Activated naive CD8-positive, alpha-beta T cell (primary cell): ENCODE data around the gene FBXW11.

ENCODE experiments used
- H3K27ac Mint-ChIP-seq: one replicate; pipeline ENCODE4 v1.8.0; 2021; ENCODE audit warnings: mixed read lengths
- H3K27me3 Mint-ChIP-seq: one replicate; pipeline ENCODE4 v1.8.0; 2021; ENCODE audit warnings: mixed read lengths
- H3K36me3 Mint-ChIP-seq: one replicate; pipeline ENCODE4 v1.8.0; 2021; ENCODE audit warnings: mixed read lengths
- H3K4me1 Mint-ChIP-seq: one replicate; pipeline ENCODE4 v1.8.0; 2021; ENCODE audit warnings: low read depth, mixed read lengths
- H3K4me3 Mint-ChIP-seq: one replicate; pipeline ENCODE4 v1.8.0; 2021; ENCODE audit warnings: mild to moderate bottlenecking, mixed read lengths
- H3K9me3 Mint-ChIP-seq: one replicate; pipeline ENCODE4 v1.8.0; 2021; ENCODE audit warnings: low read depth, mixed read lengths

Gene FBXW11

GRCh38 chr5:172004824-172005237, 1.6 kb downstream of the FBXW11 start:
- peaks cover 76% of the 10 kb centered on the region for H3K4me1 Mint-ChIP-seq
- no peaks in the 10 kb centered on the region for H3K9me3 Mint-ChIP-seq
- H3K4me3 Mint-ChIP-seq = peak overlapping the region; percentile 93
- H3K27ac Mint-ChIP-seq = peak overlapping the region; percentile 95
- H3K36me3 Mint-ChIP-seq = peaks cover 3% of the 10 kb centered on the region
- H3K27me3 Mint-ChIP-seq = no peaks in the 10 kb centered on the region

DNA sequence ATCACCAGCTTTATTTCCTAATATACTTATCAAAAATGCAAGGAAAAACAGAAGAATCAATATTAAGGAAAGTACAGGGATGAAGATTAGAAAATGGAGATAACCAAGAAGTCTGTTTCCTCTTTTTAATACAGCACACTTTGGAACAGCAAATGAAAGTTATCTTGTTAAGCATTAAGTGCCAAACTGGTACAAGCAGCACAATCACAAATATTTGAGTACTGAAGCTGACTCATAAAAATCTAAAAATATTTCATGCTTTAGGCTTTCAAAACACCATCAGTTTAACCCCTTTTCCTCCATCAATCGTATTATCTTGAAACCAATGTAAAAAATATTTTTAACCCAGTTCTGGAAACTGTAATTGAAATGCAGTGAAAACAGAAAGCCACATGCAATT, 2.7 kb downstream of the FBXW11 start:
- H3K27me3 Mint-ChIP-seq = no peaks in the 10 kb centered on the region
- H3K27ac Mint-ChIP-seq = peak overlapping the region; percentile 55
- no peaks in the 10 kb centered on the region for H3K9me3 Mint-ChIP-seq
- peaks cover 3% of the 10 kb centered on the region for H3K36me3 Mint-ChIP-seq
- H3K4me3 Mint-ChIP-seq = peak overlapping the region; percentile 61
- peaks cover 82% of the 10 kb centered on the region for H3K4me1 Mint-ChIP-seq

DNA sequence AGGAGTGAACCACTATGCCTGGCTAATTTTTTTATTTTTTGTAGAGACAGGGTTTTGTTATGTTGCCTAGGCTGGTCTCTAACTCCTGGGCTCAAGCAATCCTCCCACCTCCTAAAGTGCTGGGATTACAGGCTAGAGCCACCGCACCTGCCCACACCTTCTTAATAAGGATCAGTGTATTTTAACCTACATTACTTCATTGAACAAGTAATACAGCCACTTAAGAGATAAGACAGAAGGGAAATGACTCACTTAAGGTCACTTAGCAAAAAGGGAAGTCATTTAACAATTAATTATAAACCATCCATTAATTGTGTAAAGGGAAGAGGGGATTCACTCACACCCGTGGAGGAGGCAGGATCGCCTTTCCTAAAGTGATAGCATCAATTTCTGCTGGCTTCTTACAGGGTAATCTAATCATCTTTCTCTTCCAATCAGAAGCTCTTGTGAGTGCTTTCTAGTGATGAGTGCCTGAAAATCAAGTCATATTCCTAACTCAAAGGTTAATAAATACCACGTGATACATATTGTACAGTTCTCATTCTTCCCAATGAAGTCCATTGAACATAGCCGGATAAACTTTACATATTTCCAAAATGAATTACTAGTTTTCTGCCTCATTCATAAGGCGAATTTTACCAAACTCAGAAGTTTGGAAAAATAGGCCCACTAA, 3.5 kb downstream of the FBXW11 start:
- H3K4me1 Mint-ChIP-seq = peaks cover 78% of the 10 kb centered on the region
- H3K4me3 Mint-ChIP-seq = peak overlapping the region; percentile 61
- peaks cover 3% of the 10 kb centered on the region for H3K36me3 Mint-ChIP-seq
- no peaks in the 10 kb centered on the region for H3K9me3 Mint-ChIP-seq
- H3K27ac Mint-ChIP-seq = peak overlapping the region; percentile 75
- H3K27me3 Mint-ChIP-seq = no peaks in the 10 kb centered on the region

DNA sequence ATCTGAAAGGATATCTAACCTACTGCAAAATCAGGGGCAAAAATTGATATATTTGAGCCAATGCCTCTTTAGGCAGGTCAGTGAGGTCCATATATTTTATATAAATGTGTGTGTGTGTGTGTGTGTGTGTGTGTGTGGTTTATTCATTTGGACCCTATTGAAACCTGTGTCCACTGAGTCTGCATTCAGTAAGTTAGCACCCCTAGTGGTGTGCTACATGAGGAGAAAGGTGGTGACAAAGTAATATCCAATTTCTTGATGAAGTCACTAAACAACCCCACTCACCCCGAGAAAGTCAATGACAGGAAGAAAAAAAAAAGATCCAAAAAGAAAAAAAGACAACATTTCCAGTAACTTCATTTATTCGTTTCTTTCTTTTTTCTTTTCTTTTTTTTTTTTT, 4.1 kb downstream of the FBXW11 start:
- Mint-ChIP-seq H3K36me3 (peaks cover 3% of the 10 kb centered on the region), H3K9me3 (no peaks in the 10 kb centered on the region), H3K4me3 (peak overlapping the region; percentile 35), H3K27me3 (no peaks in the 10 kb centered on the region), H3K27ac (no peak overlapping the region), H3K4me1 (peaks cover 78% of the 10 kb centered on the region)

- H3K27me3 Mint-ChIP-seq = no peaks in the 10 kb centered on the region
- peak overlapping the region; percentile 7 for H3K27ac Mint-ChIP-seq
- H3K36me3 Mint-ChIP-seq = peaks cover 8% of the 10 kb centered on the region
- H3K4me3 Mint-ChIP-seq = no peak overlapping the region
- peaks cover 85% of the 10 kb centered on the region for H3K4me1 Mint-ChIP-seq
- H3K9me3 Mint-ChIP-seq = no peaks in the 10 kb centered on the region
Measured at GRCh38 chr5:171999877-172000276, 6.6 kb downstream of the FBXW11 start.

DNA sequence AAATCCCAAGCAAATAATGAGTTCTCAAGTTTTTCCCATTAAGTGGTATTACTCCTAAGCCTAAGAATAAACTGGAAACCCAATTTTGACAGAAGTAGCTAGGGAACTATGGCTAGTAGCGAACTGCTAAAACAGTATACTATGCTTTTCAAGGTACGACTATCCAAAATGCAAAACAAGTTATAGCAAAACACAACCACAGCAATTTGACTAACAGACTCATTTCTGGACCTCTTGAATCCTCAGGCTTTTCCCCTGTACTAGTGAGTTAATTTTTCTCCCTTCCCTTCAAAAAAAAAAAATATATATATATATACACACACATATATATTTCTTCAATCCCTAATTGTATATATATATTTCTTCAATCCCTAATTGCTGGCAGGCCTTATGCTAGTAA, 7.3 kb downstream of the FBXW11 start:
- H3K4me1 Mint-ChIP-seq = peaks cover 83% of the 10 kb centered on the region
- H3K4me3 Mint-ChIP-seq = no peak overlapping the region
- H3K27me3 Mint-ChIP-seq = no peaks in the 10 kb centered on the region
- peaks cover 8% of the 10 kb centered on the region for H3K36me3 Mint-ChIP-seq
- H3K27ac Mint-ChIP-seq = no peak overlapping the region
- no peaks in the 10 kb centered on the region for H3K9me3 Mint-ChIP-seq

- H3K9me3 Mint-ChIP-seq = no peaks in the 10 kb centered on the region
- no peak overlapping the region for H3K27ac Mint-ChIP-seq
- no peaks in the 10 kb centered on the region for H3K27me3 Mint-ChIP-seq
- no peak overlapping the region for H3K4me3 Mint-ChIP-seq
- H3K4me1 Mint-ChIP-seq = peaks cover 74% of the 10 kb centered on the region
- peaks cover 17% of the 10 kb centered on the region for H3K36me3 Mint-ChIP-seq
Measured at GRCh38 chr5:171997011-171997410, 9.4 kb downstream of the FBXW11 start.

DNA sequence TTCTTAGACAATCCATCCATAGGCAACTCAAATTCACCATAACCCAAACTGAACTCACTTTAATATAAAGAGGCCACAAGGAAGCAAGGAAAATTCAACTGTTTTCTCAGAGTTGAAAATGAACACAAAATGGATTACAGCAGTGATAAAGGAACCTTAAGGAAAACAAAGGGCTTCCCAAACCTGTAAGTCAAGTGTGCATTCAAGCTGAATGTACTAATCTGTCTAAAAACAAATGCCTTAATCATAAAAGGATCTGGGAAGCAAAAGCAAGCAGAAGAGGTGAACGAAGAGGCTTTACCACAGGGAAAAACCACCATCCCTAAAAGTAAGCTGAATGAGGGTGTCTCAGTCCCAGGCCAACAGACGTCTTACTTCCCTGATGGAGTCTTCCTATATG, 13.6 kb downstream of the FBXW11 start:
- H3K36me3 Mint-ChIP-seq = peaks cover 24% of the 10 kb centered on the region
- H3K9me3 Mint-ChIP-seq = no peaks in the 10 kb centered on the region
- no peaks in the 10 kb centered on the region for H3K27me3 Mint-ChIP-seq
- H3K4me1 Mint-ChIP-seq = peaks cover 66% of the 10 kb centered on the region
- H3K4me3 Mint-ChIP-seq = no peak overlapping the region
- peak overlapping the region; percentile 2 for H3K27ac Mint-ChIP-seq

GRCh38 chr5:171992305-171992704, 14.1 kb downstream of the FBXW11 start:
- H3K27ac Mint-ChIP-seq = no peak overlapping the region
- H3K27me3 Mint-ChIP-seq = no peaks in the 10 kb centered on the region
- no peak overlapping the region for H3K4me3 Mint-ChIP-seq
- no peaks in the 10 kb centered on the region for H3K9me3 Mint-ChIP-seq
- peaks cover 23% of the 10 kb centered on the region for H3K36me3 Mint-ChIP-seq
- peaks cover 64% of the 10 kb centered on the region for H3K4me1 Mint-ChIP-seq

DNA sequence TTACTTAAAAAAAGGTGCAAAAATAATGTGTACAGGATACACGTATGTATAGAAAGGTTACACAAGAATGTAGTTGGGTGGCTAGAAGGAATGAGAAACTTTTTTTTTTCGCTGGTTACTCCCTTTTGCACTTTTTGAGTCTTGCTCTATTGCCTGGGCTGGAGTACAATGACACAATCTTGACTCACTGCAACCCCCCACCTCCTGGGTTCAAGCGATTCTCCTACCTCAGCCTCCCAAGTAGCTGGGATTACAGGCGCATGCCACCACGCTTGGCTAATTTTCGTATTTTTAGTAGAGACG, 15.8 kb downstream of the FBXW11 start:
- H3K4me3 Mint-ChIP-seq = no peak overlapping the region
- H3K27ac Mint-ChIP-seq = no peak overlapping the region
- H3K9me3 Mint-ChIP-seq = no peaks in the 10 kb centered on the region
- peaks cover 18% of the 10 kb centered on the region for H3K36me3 Mint-ChIP-seq
- peaks cover 59% of the 10 kb centered on the region for H3K4me1 Mint-ChIP-seq
- H3K27me3 Mint-ChIP-seq = no peaks in the 10 kb centered on the region

DNA sequence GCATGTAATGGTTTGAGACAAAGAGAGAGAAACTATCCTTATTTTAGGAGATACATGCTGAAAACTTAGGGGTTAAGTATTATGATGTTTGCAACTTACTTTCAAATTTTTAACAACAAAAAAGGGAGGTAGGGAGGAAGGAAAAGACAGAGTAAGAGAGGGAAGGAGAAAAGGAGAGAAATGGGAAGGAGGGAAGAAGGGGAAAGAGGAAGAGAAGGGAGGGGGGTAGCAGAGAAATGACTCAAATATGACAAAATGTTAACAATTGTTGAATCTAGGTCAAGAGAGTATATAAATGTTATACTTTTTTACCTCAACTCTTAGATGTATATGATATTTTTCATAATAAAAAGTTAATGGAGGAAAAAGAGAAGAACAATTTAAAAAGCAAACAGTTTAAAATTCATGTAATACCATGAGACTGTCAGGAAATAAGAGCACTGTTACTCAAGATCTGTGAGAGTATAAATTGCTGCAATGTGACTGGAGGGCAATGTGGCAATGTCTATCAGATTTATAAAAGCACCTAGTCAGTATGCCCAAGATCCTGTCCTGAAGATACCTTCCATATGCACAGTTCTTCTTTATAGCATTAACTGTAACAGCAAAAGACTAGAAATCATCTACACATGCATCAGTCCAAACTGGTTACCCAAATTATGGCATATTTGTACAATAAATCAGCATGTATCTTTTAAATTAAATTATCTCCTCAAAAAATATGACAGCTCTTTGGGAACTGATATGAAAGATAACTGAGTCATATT, 16.3 kb downstream of the FBXW11 start:
- Mint-ChIP-seq H3K27ac (peak overlapping the region; percentile 22), H3K9me3 (no peaks in the 10 kb centered on the region), H3K27me3 (no peaks in the 10 kb centered on the region), H3K4me1 (peaks cover 60% of the 10 kb centered on the region), H3K4me3 (peak overlapping the region; percentile 21), H3K36me3 (peaks cover 18% of the 10 kb centered on the region)

DNA sequence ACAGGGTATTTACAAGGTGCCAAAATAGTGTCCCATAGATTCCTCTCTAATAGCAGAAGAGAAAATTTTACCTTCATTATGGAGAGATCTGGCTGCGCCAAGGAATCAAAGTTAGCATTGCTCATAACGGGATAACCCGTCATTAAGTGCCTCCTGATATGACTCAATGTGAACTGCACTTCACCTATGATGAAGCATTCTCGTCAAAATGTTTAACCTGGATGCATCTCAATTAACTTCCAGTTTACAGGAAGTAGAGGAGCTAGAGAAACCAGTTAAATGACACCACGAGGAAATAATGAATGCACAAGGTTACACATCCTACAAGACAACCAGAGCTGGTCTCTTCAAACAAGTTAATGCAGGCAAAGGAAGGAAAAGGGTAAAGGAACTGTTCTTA, 17.2 kb downstream of the FBXW11 start:
- Mint-ChIP-seq H3K27ac (peak overlapping the region; percentile 59), H3K4me1 (peaks cover 62% of the 10 kb centered on the region), H3K9me3 (no peaks in the 10 kb centered on the region), H3K4me3 (peak overlapping the region; percentile 30), H3K27me3 (no peaks in the 10 kb centered on the region), H3K36me3 (peaks cover 18% of the 10 kb centered on the region)

GRCh38 chr5:171986772-171987171, 19.7 kb downstream of the FBXW11 start:
- H3K36me3 Mint-ChIP-seq = peaks cover 14% of the 10 kb centered on the region
- H3K27ac Mint-ChIP-seq = no peak overlapping the region
- H3K27me3 Mint-ChIP-seq = no peaks in the 10 kb centered on the region
- H3K4me1 Mint-ChIP-seq = peaks cover 55% of the 10 kb centered on the region
- no peaks in the 10 kb centered on the region for H3K9me3 Mint-ChIP-seq
- H3K4me3 Mint-ChIP-seq = no peak overlapping the region

DNA sequence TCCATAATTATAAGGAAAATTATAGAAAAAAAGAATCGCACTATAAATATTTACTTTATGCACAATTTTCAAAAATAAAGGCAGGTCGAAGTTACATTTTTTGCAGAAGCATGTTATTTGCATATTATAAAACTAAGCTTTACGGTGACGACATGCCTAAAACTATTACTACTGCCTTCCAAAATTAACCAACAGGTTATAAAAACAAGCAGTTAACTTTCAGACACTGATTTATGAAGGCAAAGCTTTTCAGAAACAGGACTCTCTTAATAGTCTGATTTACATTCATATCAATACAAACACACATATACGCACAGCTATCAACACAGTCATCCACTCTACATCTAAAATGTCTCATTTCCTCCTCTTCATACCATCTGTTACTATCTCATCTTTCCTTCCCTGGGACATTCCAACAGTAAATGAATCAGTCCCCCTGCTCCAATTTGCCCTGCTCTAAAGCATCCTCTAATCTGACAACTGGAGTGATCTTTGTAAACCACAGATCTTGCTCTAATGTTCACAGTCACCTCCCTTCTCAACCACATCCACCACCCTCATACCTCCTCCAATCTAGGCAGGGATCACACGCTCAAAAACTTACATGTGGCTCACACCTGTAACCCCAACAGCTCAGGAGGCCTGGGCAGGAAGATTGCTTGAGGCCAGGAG, 21.6 kb downstream of the FBXW11 start:
- Mint-ChIP-seq H3K27ac (peak overlapping the region; percentile 54), H3K4me1 (peaks cover 43% of the 10 kb centered on the region), H3K9me3 (peaks cover 6% of the 10 kb centered on the region), H3K27me3 (no peaks in the 10 kb centered on the region), H3K4me3 (no peak overlapping the region), H3K36me3 (peaks cover 18% of the 10 kb centered on the region)

DNA sequence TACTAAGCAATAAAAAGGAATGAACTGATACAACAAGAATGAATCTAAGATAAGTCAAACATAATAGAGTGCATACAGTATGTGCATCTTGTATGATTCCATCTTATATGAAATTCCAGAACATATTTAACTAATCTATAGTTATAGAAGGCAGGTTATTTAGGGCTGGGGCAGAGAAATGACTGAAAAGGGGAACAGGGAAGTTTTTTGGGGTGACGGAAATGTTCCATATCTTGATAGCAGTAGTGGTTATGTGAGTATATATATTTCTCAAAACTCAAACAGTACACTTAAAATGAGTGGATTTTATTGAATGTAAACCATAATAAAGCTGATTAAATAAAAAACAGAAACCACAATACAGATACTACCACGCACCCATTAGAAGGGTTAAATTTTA, 24.6 kb downstream of the FBXW11 start:
- no peak overlapping the region for H3K4me3 Mint-ChIP-seq
- H3K27ac Mint-ChIP-seq = no peak overlapping the region
- H3K9me3 Mint-ChIP-seq = peaks cover 11% of the 10 kb centered on the region
- no peaks in the 10 kb centered on the region for H3K27me3 Mint-ChIP-seq
- peaks cover 44% of the 10 kb centered on the region for H3K4me1 Mint-ChIP-seq
- H3K36me3 Mint-ChIP-seq = peaks cover 24% of the 10 kb centered on the region
